ENCODE measurements around the gene PTPRA. TPM values are rescaled to one million over a fixed set of nuclear protein-coding genes. Genes with fewer than 3 reads are reported as not detected.

Gene PTPRA
- total and polyA plus RNA-seq, 2 of the 8 experiments (the other 6 are each of a cell fraction or from before 2014, with no cell fraction given), result 47.7 to 51.3 TPM

DNA sequence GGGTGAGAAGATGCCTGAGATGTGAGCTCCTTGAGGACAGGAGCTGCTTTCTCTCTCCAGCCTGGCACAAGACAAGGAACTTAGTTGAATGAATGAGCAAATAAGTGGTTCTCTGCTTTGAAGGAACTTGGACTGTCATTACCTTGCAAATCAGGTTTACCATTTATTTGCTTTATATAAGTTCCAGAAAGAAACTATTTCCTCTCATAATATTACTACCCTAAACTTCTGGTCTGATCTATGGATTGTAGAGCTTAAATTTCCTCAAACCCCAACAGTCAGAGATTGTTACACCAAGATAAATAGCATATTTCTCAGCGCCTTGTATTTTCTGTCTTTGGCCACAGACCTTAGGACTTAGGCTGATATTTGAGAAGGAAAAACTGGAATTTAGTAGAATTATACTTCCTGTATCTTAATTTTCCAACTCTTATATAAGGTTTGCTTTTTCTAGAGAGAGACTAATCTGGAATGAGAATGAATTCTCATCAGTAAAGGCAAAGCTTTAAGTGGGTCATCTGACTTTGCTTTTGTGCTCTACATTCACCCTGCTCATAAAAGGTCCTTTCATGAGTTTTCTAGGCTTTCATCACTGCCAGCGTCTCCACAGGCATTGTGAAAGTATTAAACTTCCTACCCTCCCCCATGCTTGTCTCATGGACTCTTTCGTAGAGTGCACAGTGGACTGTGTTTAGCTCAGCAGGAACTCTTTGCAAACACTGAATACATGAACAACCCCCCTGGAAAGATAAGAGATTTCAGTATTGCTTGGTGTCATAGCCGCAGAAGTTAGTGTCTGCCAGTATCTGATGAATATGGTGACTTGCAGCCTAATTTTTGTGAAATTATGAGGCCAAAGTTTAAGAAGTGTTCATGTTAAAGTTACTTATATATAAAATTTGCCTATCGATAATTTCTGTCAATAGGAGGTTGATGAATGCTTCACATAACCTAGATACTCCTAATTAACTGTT lies 74.0 kb downstream of the PTPRA start:
- Histone ChIP-seq H3K18ac (ENCODE audit: extremely low read depth, low read length) (no peak overlapping the region), H3K9me3 (ENCODE audit: insufficient read depth in 2 of 2, low read depth in 1 of 2, low read length in 1 of 2) (no peaks in the 10 kb centered on the region), H3K23me2 (ENCODE audit: low read depth, low read length) (no peaks in the 10 kb centered on the region), H3K4me1 (replicated peaks in 1 of 4; ENCODE audit: control insufficient read depth in 3 of 4, insufficient read depth in 4 of 4, low read length in 3 of 4) (peaks cover 0 to 3% (median under 1%) of the 10 kb centered on the region in 4 experiments; a peak in 2 of 7 replicates), H3K9ac (replicated peaks in 1 of 4; ENCODE audit: extremely low read depth in 1 of 4, low read depth in 3 of 4, low read length in 3 of 4) (no peak overlapping the region), H2BK120ac (replicated peaks; ENCODE audit: low read depth, low read length) (no peak overlapping the region), H3K27me3 (replicated peaks in 1 of 4; ENCODE audit: control insufficient read depth in 3 of 4, extremely low read depth in 1 of 4, insufficient read depth in 3 of 4, low read length in 3 of 4) (no peaks in the 10 kb centered on the region), H4K20me1 (replicated peaks in 1 of 2; ENCODE audit: control insufficient read depth in 1 of 2, insufficient read depth in 2 of 2, low read length in 2 of 2) (no peaks in the 10 kb centered on the region), H3K36me3 (ENCODE audit: control insufficient read depth in 2 of 4, insufficient read depth in 4 of 4, low read length in 3 of 4) (0 out of 8 replicates have a peak, but pooled peaks cover 0 to 3% (median 0%) of the 10 kb centered on the region in 4 experiments), H3K4me2 (ENCODE audit: insufficient read depth in 1 of 2, low read depth in 2 of 2, low read length in 2 of 2) (no peak overlapping the region), H2BK15ac (ENCODE audit: low read length) (no peak overlapping the region), H2AK5ac (ENCODE audit: low read depth, low read length) (no peak overlapping the region), H3K4ac (replicated peaks; ENCODE audit: insufficient read length, low read depth, low read length) (no peak overlapping the region), H4K91ac (replicated peaks; ENCODE audit: insufficient read length, low read length) (no peak overlapping the region), H3K14ac (ENCODE audit: insufficient read length) (no peak overlapping the region), H2BK20ac (ENCODE audit: low read length) (no peak overlapping the region), H3K23ac (ENCODE audit: insufficient read length) (no peak overlapping the region), H2AFZ (ENCODE audit: low read length) (no peak overlapping the region), H2BK5ac (ENCODE audit: low read depth, low read length) (no peak overlapping the region), H3K56ac (replicated peaks; ENCODE audit: insufficient read length, low read depth, low read length) (no peak overlapping the region), H2BK12ac (ENCODE audit: low read depth, low read length) (no peak overlapping the region), H3K27ac (ENCODE audit: low read depth, low read length) (no peak overlapping the region), H4K5ac (ENCODE audit: insufficient read length, low read depth, low read length) (no peak overlapping the region), H4K8ac (ENCODE audit: extremely low read depth, insufficient read depth, low read length) (no peak overlapping the region), H3K79me2 (ENCODE audit: control insufficient read depth in 1 of 2, insufficient read depth in 2 of 2, low read length in 2 of 2) (peaks cover 0 to 2% of the 10 kb centered on the region in 2 experiments; a peak in 1 of 4 replicates), H3K4me3 (ENCODE audit: extremely low read depth in 1 of 4, insufficient read depth in 2 of 4, low read depth in 3 of 4, low read length in 4 of 4) (no peak overlapping the region), H3K79me1 (ENCODE audit: low read depth, low read length) (peaks cover 2% of the 10 kb centered on the region; the same call in 1 of the 2 replicates)
- DNase-seq (ENCODE audit: low read depth in 1 of 2, low spot score in 2 of 2) (no peak), FAIRE-seq (no peak)
- ChIA-PET POLR2A (ENCODE audit: partially characterized antibody) (no interaction called here), CTCF (ENCODE audit: partially characterized antibody) (interaction anchor here (0.6 to 1.6 kb wide), 7 partner anchors 20 to 180 kb away, joined by 3 to 5 read pairs (median 3); no protein-coding TSS in a partner anchor)
- WGBS, 2 experiments (ENCODE audit: extremely low coverage in 1 of 2, insufficient coverage in 1 of 2, insufficient read length in 1 of 2, insufficient replicate concordance in 2 of 2, low coverage in 1 of 2, low lambda C conversion rate in 2 of 2, missing lambda C conversion rate in 1 of 2), result 80% methylated on average over 5 of the region's 5 CpGs; no CpG with 5 or more reads in 1 of the 2 experiments
- no peak for TF ChIP-seq SIN3A (conservative IDR thresholded peaks at IDR 0.05 in 1 of 2, IDR thresholded peaks at IDR 0.05 in 1 of 2; ENCODE audit: low read depth in 1 of 2, low read length in 2 of 2)
- TF ChIP-seq CEBPB (IDR thresholded peaks at IDR 0.05; ENCODE audit: low read depth, low read length), result no peak
- TF ChIP-seq SUZ12 (IDR thresholded peaks at IDR 0.05; ENCODE audit: low read length), result no peak
- no peak for TF ChIP-seq TAF1 (IDR thresholded peaks at IDR 0.05; ENCODE audit: low read depth, low read length)
- no peak for TF ChIP-seq EZH2 (IDR thresholded peaks at IDR 0.05; ENCODE audit: low read depth, low read length, severe bottlenecking)
- TF ChIP-seq CHD1 (IDR thresholded peaks at IDR 0.05; ENCODE audit: low read depth, low read length), result no peak
- TF ChIP-seq HDAC2 (IDR thresholded peaks at IDR 0.05; ENCODE audit: borderline replicate concordance in 1 of 2, low read depth in 2 of 2, low read length in 2 of 2), result no peak
- no peak for TF ChIP-seq RFX5 (IDR thresholded peaks at IDR 0.05; ENCODE audit: borderline replicate concordance, low read depth, low read length)
- TF ChIP-seq, protein P1, sequence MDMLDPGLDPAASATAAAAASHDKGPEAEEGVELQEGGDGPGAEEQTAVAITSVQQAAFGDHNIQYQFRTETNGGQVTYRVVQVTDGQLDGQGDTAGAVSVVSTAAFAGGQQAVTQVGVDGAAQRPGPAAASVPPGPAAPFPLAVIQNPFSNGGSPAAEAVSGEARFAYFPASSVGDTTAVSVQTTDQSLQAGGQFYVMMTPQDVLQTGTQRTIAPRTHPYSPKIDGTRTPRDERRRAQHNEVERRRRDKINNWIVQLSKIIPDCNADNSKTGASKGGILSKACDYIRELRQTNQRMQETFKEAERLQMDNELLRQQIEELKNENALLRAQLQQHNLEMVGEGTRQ (IDR thresholded peaks at IDR 0.05; ENCODE audit: low read length), result no peak
- TF ChIP-seq ZNF274 (IDR thresholded peaks at IDR 0.05; ENCODE audit: borderline replicate concordance, extremely low read depth, low read length), result no peak
